ENCODE results near the gene HOXA5.

Gene HOXA5

GRCh38 chr7:27131390-27131819, 12.1 kb downstream of the HOXA5 start:
- no peak for TF ChIP-seq CTCF (IDR thresholded peaks at IDR 0.05; ENCODE audit: borderline replicate concordance, insufficient read depth, low read depth, low read length)
- H3K4me3 ChIP-seq (ENCODE audit: low read depth, low read length), result no peak overlapping the region

GRCh38 chr7:27130540-27131389, 12.7 kb downstream of the HOXA5 start, which contains the start of gene HOXA4:
Gene HOXA4 (minus strand): TSS chr7:27130757. CDS start chr7:27130733, 24 bp downstream.
- no peak for TF ChIP-seq CTCF (IDR thresholded peaks at IDR 0.05; ENCODE audit: borderline replicate concordance, insufficient read depth, low read depth, low read length)
- H3K4me3 ChIP-seq (ENCODE audit: low read depth, low read length), result no peak within 1 kb of the TSS

GRCh38 chr7:27129729-27130539, 13.5 kb downstream of the HOXA5 start:
- no peak overlapping the region for H3K4me3 ChIP-seq (ENCODE audit: low read depth, low read length)
- TF ChIP-seq CTCF (IDR thresholded peaks at IDR 0.05; ENCODE audit: borderline replicate concordance, insufficient read depth, low read depth, low read length), result no peak

- no peak overlapping the region for H3K4me3 ChIP-seq (ENCODE audit: low read depth, low read length)
Observed at GRCh38 chr7:27128776-27129728, 14.4 kb downstream of the HOXA5 start.

GRCh38 chr7:27128034-27128433, 15.4 kb downstream of the HOXA5 start:
- TF ChIP-seq CTCF (IDR thresholded peaks at IDR 0.05; ENCODE audit: borderline replicate concordance, insufficient read depth, low read depth, low read length), result no peak
- no peak overlapping the region for H3K4me3 ChIP-seq (ENCODE audit: low read depth, low read length)

More at GRCh38 chr7:27128776-27129728, 14.4 kb downstream of the HOXA5 start:
- no peak for TF ChIP-seq CTCF (IDR thresholded peaks at IDR 0.05; ENCODE audit: borderline replicate concordance, insufficient read depth, low read depth, low read length)

GRCh38 chr7:27126596-27127327, 16.7 kb downstream of the HOXA5 start:
- no peak for TF ChIP-seq CTCF (IDR thresholded peaks at IDR 0.05; ENCODE audit: borderline replicate concordance, insufficient read depth, low read depth, low read length)
- no peak overlapping the region for H3K4me3 ChIP-seq (ENCODE audit: low read depth, low read length)
